Stomach (tissue), 9 donors: ENCODE data around the gene SPAG7. TPM values are rescaled to one million over a fixed set of nuclear protein-coding genes. Genes with fewer than 3 reads are reported as not detected.

Source experiments
- DNase-seq, 2 donors: peaks; one replicate each; pipeline versions ENCODE4 v3.0.0 to v3.0.0-alpha.2; 2013 to 2019
- H3K27ac ChIP-seq, 5 donors: fragments of 200-600 bp in 4 of 5; sonication (generic) in 4 of 5; one replicate each; pipeline ENCODE4 v1.5.1; 2013 to 2019; ENCODE audit warnings: mild to moderate bottlenecking in 1 of 5, moderate library complexity in 1 of 5
- H3K27me3 ChIP-seq, 3 donors: fragments of 200-600 bp; sonication (generic); one replicate each; pipeline ENCODE4 v1.5.1; 2017 to 2019; ENCODE audit warnings: mixed run types in 1 of 3
- H3K36me3 ChIP-seq, 4 donors: fragments of 200-600 bp; sonication (generic); 1 replicate in 3 of 4; 2 replicates in 1 of 4; pipeline ENCODE4 v1.5.1; 2016 to 2019
- H3K4me1 ChIP-seq, 4 donors: fragments of 200-600 bp; sonication (generic); one replicate each; pipeline ENCODE4 v1.5.1; 2016 to 2019
- H3K4me3 ChIP-seq, 4 donors: fragments of 200-600 bp; sonication (generic) in 3 of 4; one replicate each; pipeline ENCODE4 v1.5.1; 2016 to 2019; ENCODE audit warnings: mild to moderate bottlenecking in 1 of 4
- H3K9me3 ChIP-seq, 4 donors: fragments of 200-600 bp; sonication (generic); one replicate each; pipeline ENCODE4 v1.5.1; 2016 to 2019
- EP300 ChIP-seq: sonication (generic); formaldehyde crosslinking; IDR thresholded peaks from one replicate; pipeline ENCODE4 v1.6.1; 2017; ENCODE audit warnings: antibody characterized with exemption
- POLR2A ChIP-seq, 4 donors: fragments of 450-650 bp; IDR thresholded peaks; one replicate each; pipeline ENCODE4 v1.6.1; 2016; ENCODE audit warnings: antibody characterized with exemption in 4 of 4, control low read depth in 2 of 4, mild to moderate bottlenecking in 1 of 4, moderate library complexity in 1 of 4
- POLR2AphosphoS5 ChIP-seq, 3 donors: sonication (generic); formaldehyde crosslinking; IDR thresholded peaks; one replicate each; pipeline ENCODE4 v1.6.1; 2016; ENCODE audit warnings: antibody characterized with exemption in 3 of 3
- WGBS, 5 donors: extraction: QIAGEN DNeasy Blood & Tissue Kit in 3 of 5; methylation state at CpG; one replicate each; pipeline versions ENCODE4 v1.1.5 to v1.1.7; 2013 to 2018; 5-methylcytosine and 5-hydroxymethylcytosine counted together
- intact Hi-C: fragments of 100-400 bp; cut with DNase I; formaldehyde crosslinking; loops from one replicate; pipeline ENCODE4 v1.15.1; 2023; ENCODE audit warnings: low total_unique reads
- polyA plus RNA-seq, 3 donors: library from polyadenylated mRNA; stranded (reverse); fragments of 200-250 nt; gene quantifications; one replicate each; pipeline ENCODE4 v1.2.3, GENCODE V29; 2013
- total RNA-seq, 5 donors: library from RNA; depleted of rRNA; stranded (reverse); fragments of >200 nt; gene quantifications; one replicate each; pipeline versions ENCODE4 v1.1.0 to v1.2.3, GENCODE V29; 2014 to 2016
- TF ChIP-seq, protein P1 (sequence below), 7 experiments: fragments of 450-650 bp in 4 of 7; fragments of 200-600 bp in 3 of 7; sonication (generic) in 3 of 7; IDR thresholded peaks; one replicate each; pipeline ENCODE4 v1.5.1; 2016 to 2019; ENCODE audit warnings: antibody characterized with exemption in 7 of 7, control low read depth in 2 of 7, mild to moderate bottlenecking in 1 of 7
- donor health status: healthy with polysubstance abuse.
- donor health status: Bipolar disorder and iron deficiency.
- donor health status: healthy.

Gene SPAG7
- total and polyA plus RNA-seq, 8 donors, result 17.5 to 133 (median 67.0) TPM

DNA sequence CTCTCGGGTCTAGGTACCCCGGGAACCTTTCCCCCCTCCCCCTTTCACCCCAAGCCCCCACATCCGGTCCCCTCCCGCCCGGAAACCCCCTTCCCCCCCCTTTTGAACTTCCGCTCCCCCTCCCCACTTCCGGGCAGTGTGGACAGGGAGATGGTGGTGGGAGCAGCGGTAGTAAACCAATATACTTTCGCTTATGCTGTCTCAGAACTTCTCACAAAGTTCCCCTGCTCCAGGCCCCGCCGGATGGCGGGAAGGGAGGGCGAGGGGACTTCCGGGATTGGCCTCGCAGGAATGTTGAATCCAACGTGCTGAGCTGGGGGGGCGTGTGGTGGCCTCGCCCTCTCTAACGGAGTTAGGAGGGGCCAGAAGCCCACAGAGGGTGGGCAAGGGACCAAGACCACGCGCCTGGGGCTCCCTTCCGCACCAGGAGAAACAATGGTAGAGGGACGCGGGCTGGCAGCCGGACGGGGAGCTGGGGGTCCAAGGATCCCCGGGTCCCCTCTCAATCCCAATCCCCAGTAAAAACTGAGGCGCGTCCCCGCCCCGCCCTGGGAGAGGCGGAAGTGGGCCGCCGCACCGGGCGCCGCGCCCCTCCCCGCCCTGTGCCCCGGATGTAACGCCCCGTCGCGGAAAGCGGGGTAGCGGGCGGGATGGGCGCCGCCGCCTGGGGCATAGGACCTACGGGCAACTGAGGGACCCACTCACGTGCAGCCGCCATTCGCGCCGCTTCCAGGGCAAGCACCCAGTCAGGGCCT is 20.0 kb downstream of the SPAG7 start:
- peak overlapping the region; percentile 82 to 100 (median 100) for H3K4me3 ChIP-seq
- peak; percentile 70 to 86 for DNase-seq
- H3K27ac ChIP-seq, result peak overlapping the region; percentile 96 to 100 (median 99)
- intact Hi-C loops, result no loop called here
- no peaks in the 10 kb centered on the region for H3K27me3 ChIP-seq
- no peaks in the 10 kb centered on the region for H3K9me3 ChIP-seq
- peaks cover 44 to 73% (median 65%) of the 10 kb centered on the region in 4 donors for H3K4me1 ChIP-seq
- TF ChIP-seq POLR2AphosphoS5 (IDR thresholded peaks at IDR 0.05) (peak in 1 of 3 donors; percentile 15), EP300 (no peak)
- peaks cover 36 to 46% (median 42%) of the 10 kb centered on the region in 4 donors for H3K36me3 ChIP-seq
- WGBS, 5 donors, result 0 to 1% (median 0%) methylated on average over 24 to 56 of the region's 56 CpGs

DNA sequence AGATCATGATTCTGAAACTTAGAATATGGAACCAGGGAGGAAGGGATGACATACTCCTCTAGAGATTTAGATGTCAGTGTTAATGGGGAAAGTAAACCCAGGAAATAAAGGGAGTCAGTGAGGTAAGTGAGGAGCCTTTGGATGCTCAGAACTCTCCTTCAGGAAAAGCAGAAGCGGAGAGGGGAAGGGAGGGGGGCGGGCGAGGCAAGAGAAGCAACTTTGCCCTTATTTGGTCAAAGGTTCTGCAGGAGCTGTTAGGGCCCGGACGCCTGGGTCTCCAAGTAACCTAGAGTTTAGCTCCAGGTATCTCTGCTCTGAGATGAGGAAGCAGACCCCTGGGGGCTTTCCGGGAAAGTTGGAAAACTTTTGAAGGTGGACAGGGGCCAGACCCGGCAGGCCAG is 20.6 kb downstream of the SPAG7 start:
- intact Hi-C loops, result no loop called here
- H3K4me3 ChIP-seq, result peak overlapping the region; percentile 82 to 100 (median 100)
- no peaks in the 10 kb centered on the region for H3K27me3 ChIP-seq
- 0 to 3% (median 0%) methylated on average over 7 of the region's 7 CpGs for WGBS, 5 donors
- TF ChIP-seq, protein P1, sequence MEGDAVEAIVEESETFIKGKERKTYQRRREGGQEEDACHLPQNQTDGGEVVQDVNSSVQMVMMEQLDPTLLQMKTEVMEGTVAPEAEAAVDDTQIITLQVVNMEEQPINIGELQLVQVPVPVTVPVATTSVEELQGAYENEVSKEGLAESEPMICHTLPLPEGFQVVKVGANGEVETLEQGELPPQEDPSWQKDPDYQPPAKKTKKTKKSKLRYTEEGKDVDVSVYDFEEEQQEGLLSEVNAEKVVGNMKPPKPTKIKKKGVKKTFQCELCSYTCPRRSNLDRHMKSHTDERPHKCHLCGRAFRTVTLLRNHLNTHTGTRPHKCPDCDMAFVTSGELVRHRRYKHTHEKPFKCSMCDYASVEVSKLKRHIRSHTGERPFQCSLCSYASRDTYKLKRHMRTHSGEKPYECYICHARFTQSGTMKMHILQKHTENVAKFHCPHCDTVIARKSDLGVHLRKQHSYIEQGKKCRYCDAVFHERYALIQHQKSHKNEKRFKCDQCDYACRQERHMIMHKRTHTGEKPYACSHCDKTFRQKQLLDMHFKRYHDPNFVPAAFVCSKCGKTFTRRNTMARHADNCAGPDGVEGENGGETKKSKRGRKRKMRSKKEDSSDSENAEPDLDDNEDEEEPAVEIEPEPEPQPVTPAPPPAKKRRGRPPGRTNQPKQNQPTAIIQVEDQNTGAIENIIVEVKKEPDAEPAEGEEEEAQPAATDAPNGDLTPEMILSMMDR (IDR thresholded peaks at IDR 0.05), result no peak
- TF ChIP-seq POLR2AphosphoS5 (IDR thresholded peaks at IDR 0.05), result no peak
- H3K4me1 ChIP-seq, result peaks cover 46 to 78% (median 71%) of the 10 kb centered on the region in 4 donors
- H3K9me3 ChIP-seq, result no peaks in the 10 kb centered on the region
- peaks cover 41 to 50% (median 48%) of the 10 kb centered on the region in 4 donors for H3K36me3 ChIP-seq
- DNase-seq, result peak in 1 of 2 donors; percentile 53
- peak overlapping the region; percentile 96 to 100 (median 99) for H3K27ac ChIP-seq

DNA sequence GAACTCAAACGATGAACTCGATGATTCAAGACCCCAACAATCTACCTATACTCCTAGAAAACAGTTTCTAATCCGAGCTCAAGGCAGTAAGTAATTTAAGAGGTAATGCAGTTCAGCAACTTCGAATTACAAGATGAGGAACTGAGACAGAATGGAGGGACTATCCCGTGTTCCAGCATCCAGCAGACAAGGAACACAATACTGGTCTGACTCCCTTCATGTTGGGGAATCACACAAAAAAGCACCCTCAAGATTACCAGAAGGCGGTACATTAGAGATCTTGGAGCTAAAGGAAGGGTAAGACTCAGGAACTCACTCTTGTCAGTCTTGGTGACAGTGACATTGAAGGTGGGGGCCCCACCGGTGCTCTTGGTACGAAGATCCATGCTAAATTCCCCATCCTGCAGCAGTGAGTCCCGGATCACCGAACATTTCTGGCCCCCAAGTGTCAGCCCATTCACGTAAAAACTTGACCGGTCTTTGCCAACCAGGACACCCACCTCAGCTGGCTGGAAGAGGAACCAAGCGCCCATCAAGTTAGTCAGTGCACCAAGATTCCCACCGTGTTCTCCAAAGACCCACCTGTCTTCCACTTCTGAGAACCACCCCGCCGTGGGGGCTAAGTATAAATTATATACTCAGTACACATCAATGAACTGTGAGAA is 21.2 kb downstream of the SPAG7 start:
- TF ChIP-seq POLR2AphosphoS5 (IDR thresholded peaks at IDR 0.05) (no peak), EP300 (no peak), POLR2A (IDR thresholded peaks at IDR 0.05) (no peak)
- TF ChIP-seq, protein P1 (IDR thresholded peaks at IDR 0.05), result no peak
- WGBS, 5 donors, result 12 to 19% (median 18%) methylated on average over 16 of the region's 16 CpGs
- peaks cover 52 to 79% (median 75%) of the 10 kb centered on the region in 4 donors for H3K4me1 ChIP-seq

DNA sequence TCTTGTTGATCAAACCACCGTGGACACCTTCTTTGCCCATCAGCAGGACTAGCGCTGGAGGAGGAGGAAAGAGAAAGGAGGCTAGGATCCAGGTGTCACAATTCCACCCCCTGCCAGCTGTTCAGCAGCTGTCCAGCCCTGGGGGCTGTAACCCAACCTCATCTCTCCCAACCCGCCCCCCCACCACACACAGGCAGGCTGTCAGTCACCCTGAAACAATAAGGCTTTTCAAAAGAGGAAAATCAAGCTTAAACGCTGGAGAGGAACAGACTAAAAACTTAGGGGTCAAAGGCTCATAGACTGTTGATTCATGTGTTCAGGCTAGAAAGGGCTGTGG is 21.7 kb downstream of the SPAG7 start:
- Histone ChIP-seq H3K4me3 (peak overlapping the region; percentile 82 to 100 (median 100)), H3K36me3 (peaks cover 41 to 51% (median 50%) of the 10 kb centered on the region in 4 donors), H3K4me1 (peaks cover 57 to 79% (median 76%) of the 10 kb centered on the region in 4 donors), H3K9me3 (no peaks in the 10 kb centered on the region), H3K27ac (peak overlapping the region; percentile 72 to 100 (median 97)), H3K27me3 (no peaks in the 10 kb centered on the region)
- TF ChIP-seq POLR2AphosphoS5 (IDR thresholded peaks at IDR 0.05) (no peak), EP300 (no peak), POLR2A (IDR thresholded peaks at IDR 0.05) (no peak)
- TF ChIP-seq, protein P1 (IDR thresholded peaks at IDR 0.05), result no peak
- intact Hi-C loops, result no loop called here
- DNase-seq, result no peak
- 12 to 22% (median 17%) methylated on average over 3 to 4 of the region's 4 CpGs for WGBS, 5 donors

More for the DNA sequence above, 21.2 kb downstream of the SPAG7 start:
- no peak for DNase-seq
- intact Hi-C loops, result no loop called here
- Histone ChIP-seq H3K27me3 (no peaks in the 10 kb centered on the region), H3K4me3 (peak overlapping the region; percentile 82 to 100 (median 100)), H3K36me3 (peaks cover 41 to 51% (median 50%) of the 10 kb centered on the region in 4 donors), H3K9me3 (no peaks in the 10 kb centered on the region), H3K27ac (peak overlapping the region; percentile 72 to 100 (median 97))
